ENCODE results near the gene ZBTB46. TPM values are rescaled to one million over a fixed set of nuclear protein-coding genes. Genes with fewer than 3 reads are reported as not detected.
A peak's percentile ranks its signal among the peaks of the same experiment; 100 is the strongest.

Gene ZBTB46
- total RNA-seq, 1 donor from 2014 or later: 20.5 TPM

- no peak for DNase-seq (ENCODE audit: extremely low spot score, unreplicated experiment)
- H3K27me3 Mint-ChIP-seq (ENCODE audit: unreplicated experiment): no peaks in the 10 kb centered on the region
- no peaks in the 10 kb centered on the region for H3K36me3 Mint-ChIP-seq (ENCODE audit: unreplicated experiment)
- H3K27ac Mint-ChIP-seq (ENCODE audit: unreplicated experiment): no peak overlapping the region
- no peaks in the 10 kb centered on the region for H3K9me3 Mint-ChIP-seq (ENCODE audit: unreplicated experiment)
- peaks cover 6% of the 10 kb centered on the region for H3K4me1 Mint-ChIP-seq (ENCODE audit: unreplicated experiment)
- no peak overlapping the region for H3K4me3 Mint-ChIP-seq (ENCODE audit: unreplicated experiment)
- TF ChIP-seq, protein P1, sequence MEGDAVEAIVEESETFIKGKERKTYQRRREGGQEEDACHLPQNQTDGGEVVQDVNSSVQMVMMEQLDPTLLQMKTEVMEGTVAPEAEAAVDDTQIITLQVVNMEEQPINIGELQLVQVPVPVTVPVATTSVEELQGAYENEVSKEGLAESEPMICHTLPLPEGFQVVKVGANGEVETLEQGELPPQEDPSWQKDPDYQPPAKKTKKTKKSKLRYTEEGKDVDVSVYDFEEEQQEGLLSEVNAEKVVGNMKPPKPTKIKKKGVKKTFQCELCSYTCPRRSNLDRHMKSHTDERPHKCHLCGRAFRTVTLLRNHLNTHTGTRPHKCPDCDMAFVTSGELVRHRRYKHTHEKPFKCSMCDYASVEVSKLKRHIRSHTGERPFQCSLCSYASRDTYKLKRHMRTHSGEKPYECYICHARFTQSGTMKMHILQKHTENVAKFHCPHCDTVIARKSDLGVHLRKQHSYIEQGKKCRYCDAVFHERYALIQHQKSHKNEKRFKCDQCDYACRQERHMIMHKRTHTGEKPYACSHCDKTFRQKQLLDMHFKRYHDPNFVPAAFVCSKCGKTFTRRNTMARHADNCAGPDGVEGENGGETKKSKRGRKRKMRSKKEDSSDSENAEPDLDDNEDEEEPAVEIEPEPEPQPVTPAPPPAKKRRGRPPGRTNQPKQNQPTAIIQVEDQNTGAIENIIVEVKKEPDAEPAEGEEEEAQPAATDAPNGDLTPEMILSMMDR (IDR thresholded peaks at IDR 0.05): no peak
Measured at GRCh38 chr20:63840405-63840828, 9.4 kb upstream of the ZBTB46 start.

- TF ChIP-seq, protein P1 (IDR thresholded peaks at IDR 0.05): no peak
Measured at GRCh38 chr20:63839620-63840019, 8.6 kb upstream of the ZBTB46 start.

GRCh38 chr20:63837479-63837878 is 6.4 kb upstream of the ZBTB46 start:
- peaks cover 25% of the 10 kb centered on the region for H3K4me1 Mint-ChIP-seq (ENCODE audit: unreplicated experiment)
- DNase-seq (ENCODE audit: extremely low spot score, unreplicated experiment): no peak
- TF ChIP-seq, protein P1 (IDR thresholded peaks at IDR 0.05): no peak
- no peaks in the 10 kb centered on the region for H3K36me3 Mint-ChIP-seq (ENCODE audit: unreplicated experiment)
- no peak overlapping the region for H3K27ac Mint-ChIP-seq (ENCODE audit: unreplicated experiment)
- H3K4me3 Mint-ChIP-seq (ENCODE audit: unreplicated experiment): no peak overlapping the region
- H3K9me3 Mint-ChIP-seq (ENCODE audit: unreplicated experiment): no peaks in the 10 kb centered on the region
- no peaks in the 10 kb centered on the region for H3K27me3 Mint-ChIP-seq (ENCODE audit: unreplicated experiment)

More at GRCh38 chr20:63839620-63840019, 8.6 kb upstream of the ZBTB46 start:
- no peak for DNase-seq (ENCODE audit: extremely low spot score, unreplicated experiment)
- Mint-ChIP-seq H3K36me3 (ENCODE audit: unreplicated experiment) (no peaks in the 10 kb centered on the region), H3K27me3 (ENCODE audit: unreplicated experiment) (no peaks in the 10 kb centered on the region), H3K27ac (ENCODE audit: unreplicated experiment) (no peak overlapping the region), H3K4me1 (ENCODE audit: unreplicated experiment) (peaks cover 11% of the 10 kb centered on the region), H3K9me3 (ENCODE audit: unreplicated experiment) (no peaks in the 10 kb centered on the region), H3K4me3 (ENCODE audit: unreplicated experiment) (no peak overlapping the region)

GRCh38 chr20:63836458-63837344 is 5.6 kb upstream of the ZBTB46 start:
- Mint-ChIP-seq H3K4me1 (ENCODE audit: unreplicated experiment) (peaks cover 25% of the 10 kb centered on the region), H3K9me3 (ENCODE audit: unreplicated experiment) (no peaks in the 10 kb centered on the region), H3K27ac (ENCODE audit: unreplicated experiment) (no peak overlapping the region), H3K36me3 (ENCODE audit: unreplicated experiment) (no peaks in the 10 kb centered on the region), H3K27me3 (ENCODE audit: unreplicated experiment) (no peaks in the 10 kb centered on the region), H3K4me3 (ENCODE audit: unreplicated experiment) (no peak overlapping the region)
- TF ChIP-seq, protein P1 (IDR thresholded peaks at IDR 0.05): no peak
- no peak for DNase-seq (ENCODE audit: extremely low spot score, unreplicated experiment)

DNA sequence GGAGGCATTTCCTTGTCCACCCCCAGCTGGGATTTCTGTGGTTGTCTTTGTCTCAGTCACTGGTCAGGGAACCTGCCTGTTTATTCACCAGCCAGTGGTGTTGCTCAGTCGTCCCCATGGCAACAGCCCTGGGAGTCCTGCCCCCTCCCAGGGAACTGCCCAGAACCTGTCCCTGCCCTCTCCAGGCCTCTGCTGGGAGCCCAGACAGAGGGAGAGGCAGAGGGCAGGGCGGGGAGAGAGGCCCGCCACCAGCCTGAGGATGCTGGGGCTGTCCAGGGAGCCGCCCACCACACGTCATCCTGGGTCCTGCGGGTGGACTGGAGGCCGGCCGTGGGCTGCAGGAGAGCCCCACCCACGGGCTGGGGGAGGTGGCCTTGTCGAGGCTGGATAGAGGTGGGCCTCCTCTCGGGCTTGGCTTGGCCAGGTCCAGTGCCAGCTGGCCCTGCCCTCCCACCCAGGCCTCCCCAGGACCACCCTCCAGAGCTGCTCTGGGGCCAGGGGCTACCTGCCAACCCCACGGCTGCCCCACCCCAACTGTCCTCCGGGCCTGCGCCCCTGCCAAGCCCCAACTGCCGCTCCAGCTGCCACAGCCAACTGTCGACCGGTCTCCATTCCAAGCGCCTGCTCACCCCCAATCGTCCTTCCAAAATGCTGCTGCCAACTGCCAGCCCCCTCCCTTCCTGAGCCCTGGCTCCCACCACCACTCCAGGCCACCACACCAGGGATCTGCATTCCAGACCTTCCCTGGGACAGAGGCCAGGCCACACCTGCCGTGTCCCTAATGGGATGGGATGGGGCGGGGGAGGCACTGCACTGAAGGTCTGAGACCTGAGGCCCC is 4.2 kb upstream of the ZBTB46 start:
- Mint-ChIP-seq H3K36me3 (ENCODE audit: unreplicated experiment) (no peaks in the 10 kb centered on the region), H3K4me3 (ENCODE audit: unreplicated experiment) (no peak overlapping the region), H3K27me3 (ENCODE audit: unreplicated experiment) (no peaks in the 10 kb centered on the region), H3K9me3 (ENCODE audit: unreplicated experiment) (no peaks in the 10 kb centered on the region), H3K4me1 (ENCODE audit: unreplicated experiment) (peaks cover 25% of the 10 kb centered on the region), H3K27ac (ENCODE audit: unreplicated experiment) (peak overlapping the region; percentile 75)
- peak; percentile 97 for DNase-seq (ENCODE audit: extremely low spot score, unreplicated experiment)
- TF ChIP-seq, protein P1 (IDR thresholded peaks at IDR 0.05): no peak
